Epithelial cell of esophagus (primary cell): Measurements from ENCODE around the gene HNRNPM.

Experiments used
- DNase-seq: peaks from one replicate; pipeline ENCODE4 v3.0.0; 2010; ENCODE audit warnings: low read depth
- H3K4me3 ChIP-seq: 2 replicates; pipeline ENCODE4 v1.5.1; 2011; ENCODE audit warnings: mild to moderate bottlenecking, low read length, control low read depth
- TF ChIP-seq, protein P1 (sequence below): IDR thresholded peaks from 2 replicates; pipeline ENCODE4 v1.5.1; 2011; ENCODE audit warnings: low read depth, mild to moderate bottlenecking, low read length, control low read depth, inconsistent platforms; ENCODE audit not compliant: insufficient read depth; ENCODE audit errors: missing control alignments

The HNRNPM gene

DNA sequence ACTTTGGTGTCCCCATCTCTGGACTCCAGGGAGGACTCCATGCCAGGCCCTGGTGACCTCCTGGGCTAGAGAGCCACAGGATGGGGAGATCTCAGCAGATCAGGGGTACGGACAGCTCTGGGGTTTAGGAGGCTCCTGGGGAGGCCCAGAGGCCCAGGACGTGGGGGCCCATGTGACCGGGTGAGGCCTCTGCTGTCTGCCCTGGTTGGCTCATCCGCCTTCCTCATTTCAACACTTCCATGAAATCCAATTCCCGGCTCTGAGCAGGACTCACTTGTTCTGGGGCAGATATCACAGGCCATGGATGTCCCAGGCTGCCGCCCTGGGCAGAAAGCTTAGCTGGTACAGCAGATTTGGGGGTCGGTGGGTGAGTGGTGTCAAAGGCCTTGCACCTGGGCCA, 58.7 kb downstream of the HNRNPM start:
- TF ChIP-seq, protein P1, sequence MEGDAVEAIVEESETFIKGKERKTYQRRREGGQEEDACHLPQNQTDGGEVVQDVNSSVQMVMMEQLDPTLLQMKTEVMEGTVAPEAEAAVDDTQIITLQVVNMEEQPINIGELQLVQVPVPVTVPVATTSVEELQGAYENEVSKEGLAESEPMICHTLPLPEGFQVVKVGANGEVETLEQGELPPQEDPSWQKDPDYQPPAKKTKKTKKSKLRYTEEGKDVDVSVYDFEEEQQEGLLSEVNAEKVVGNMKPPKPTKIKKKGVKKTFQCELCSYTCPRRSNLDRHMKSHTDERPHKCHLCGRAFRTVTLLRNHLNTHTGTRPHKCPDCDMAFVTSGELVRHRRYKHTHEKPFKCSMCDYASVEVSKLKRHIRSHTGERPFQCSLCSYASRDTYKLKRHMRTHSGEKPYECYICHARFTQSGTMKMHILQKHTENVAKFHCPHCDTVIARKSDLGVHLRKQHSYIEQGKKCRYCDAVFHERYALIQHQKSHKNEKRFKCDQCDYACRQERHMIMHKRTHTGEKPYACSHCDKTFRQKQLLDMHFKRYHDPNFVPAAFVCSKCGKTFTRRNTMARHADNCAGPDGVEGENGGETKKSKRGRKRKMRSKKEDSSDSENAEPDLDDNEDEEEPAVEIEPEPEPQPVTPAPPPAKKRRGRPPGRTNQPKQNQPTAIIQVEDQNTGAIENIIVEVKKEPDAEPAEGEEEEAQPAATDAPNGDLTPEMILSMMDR, result no peak
- DNase-seq, result no peak
- no peak overlapping the region for H3K4me3 ChIP-seq

DNA sequence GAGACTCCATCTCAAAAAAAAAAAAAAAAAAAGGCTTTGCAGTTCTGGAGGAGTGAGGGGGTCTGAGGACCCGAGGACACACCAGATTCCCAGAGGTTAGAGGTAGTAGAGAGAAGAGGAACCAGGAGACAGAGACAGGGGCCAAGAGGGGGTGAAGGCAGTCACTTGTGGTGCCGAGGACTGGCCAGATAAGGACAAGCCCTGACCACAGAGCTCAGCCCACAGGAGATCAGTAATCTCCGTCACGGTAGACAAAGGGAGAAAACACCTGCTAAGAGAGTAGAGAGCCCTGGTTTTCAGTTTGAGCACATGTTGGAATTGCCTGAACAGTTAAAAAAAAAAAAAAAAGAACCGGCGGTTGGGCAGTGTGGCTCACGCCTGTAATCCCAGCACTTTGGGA, 59.4 kb downstream of the HNRNPM start:
- TF ChIP-seq, protein P1, result no peak
- H3K4me3 ChIP-seq, result no peak overlapping the region
- DNase-seq, result no peak

DNA sequence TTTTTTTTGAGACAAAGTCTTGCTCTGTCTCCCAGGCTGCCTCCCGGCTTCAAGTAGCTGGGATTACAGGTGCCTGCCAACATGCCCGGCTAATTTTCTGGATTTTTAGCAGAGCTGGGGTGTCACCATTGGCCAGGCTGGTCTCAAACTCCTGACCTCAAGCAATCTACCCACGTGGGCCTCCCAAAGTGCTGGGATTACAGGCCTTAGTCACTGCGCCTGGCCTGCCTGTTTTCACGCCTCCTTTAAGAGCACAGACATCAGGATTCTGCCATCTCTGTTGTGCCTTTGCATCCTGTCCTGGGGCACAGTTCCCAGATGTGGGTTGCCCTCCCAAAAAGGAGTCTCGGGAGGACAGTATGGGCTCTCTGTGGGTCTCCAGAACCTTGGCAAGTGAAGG, 60.1 kb downstream of the HNRNPM start:
- TF ChIP-seq, protein P1, result no peak

DNA sequence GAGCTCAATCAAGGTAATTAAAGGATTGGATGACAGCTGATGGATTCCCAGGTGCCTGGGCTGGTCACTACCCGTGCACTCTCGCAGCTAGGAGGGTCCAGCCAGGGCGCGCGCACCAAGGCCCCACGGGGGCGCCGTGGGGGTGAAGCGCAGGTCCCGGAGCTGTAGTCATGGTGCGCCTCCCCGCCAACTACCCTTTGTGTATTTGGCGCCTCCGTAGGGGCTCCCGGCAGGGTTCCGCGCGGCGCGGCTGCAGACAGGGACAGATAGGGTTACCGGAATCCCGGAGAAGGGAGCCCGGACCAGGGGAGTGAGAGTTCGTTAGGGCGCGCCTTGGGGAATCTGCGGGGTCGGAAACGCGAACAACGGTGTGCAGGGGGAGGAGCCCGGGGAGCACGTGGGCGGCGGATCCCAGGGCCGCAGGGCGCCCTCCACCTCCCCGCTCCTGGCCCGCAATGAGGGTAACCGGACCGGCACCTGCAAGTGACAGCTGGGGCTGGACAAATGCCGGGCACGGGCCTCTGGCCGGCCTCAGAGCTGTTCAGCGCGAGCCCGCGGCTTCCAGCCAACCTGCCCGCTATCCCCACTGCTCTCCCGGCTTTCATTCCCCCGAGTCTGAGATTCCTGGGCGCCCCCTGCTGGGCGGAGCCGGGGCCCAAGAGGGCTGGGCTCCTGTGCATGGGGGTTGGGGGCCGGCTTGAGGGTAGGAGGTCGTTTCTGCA, 61.1 kb downstream of the HNRNPM start:
- peak; percentile 63 for DNase-seq

More for the DNA sequence above, 60.1 kb downstream of the HNRNPM start:
- H3K4me3 ChIP-seq, result no peak overlapping the region
- no peak for DNase-seq

DNA sequence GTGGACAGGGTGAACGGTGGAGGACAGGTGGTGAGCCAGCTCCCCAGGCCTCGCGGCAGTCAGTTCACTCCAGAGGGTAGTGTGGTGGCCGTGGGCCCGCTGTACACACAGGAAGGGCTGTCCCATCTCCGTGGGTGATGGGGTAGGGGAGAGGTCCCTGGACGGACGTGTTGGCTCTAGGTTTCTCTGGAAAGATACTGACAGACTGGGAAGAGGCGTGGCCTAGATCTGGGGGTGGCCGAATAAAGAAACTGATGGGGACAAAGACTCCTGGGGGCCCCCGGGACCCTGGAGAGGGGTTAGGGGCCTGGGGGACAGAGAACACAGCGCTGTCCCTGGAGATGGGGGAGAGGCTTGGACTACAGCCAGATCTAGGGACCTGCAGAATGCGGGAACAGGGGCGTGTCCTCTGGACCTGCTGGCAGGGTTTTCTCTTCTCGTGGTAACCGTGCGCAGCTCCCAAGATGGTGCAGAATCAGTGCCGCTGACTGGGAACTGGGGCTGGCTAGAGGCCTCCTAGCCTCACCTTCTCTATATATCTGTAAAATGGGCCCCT, 61.7 kb downstream of the HNRNPM start:
- TF ChIP-seq, protein P1, result no peak
- DNase-seq, result no peak
- H3K4me3 ChIP-seq, result peak overlapping the region; percentile 48

More for the DNA sequence above, 61.1 kb downstream of the HNRNPM start:
- TF ChIP-seq, protein P1, result peak; percentile 81
- H3K4me3 ChIP-seq, result peak overlapping the region; percentile 48

DNA sequence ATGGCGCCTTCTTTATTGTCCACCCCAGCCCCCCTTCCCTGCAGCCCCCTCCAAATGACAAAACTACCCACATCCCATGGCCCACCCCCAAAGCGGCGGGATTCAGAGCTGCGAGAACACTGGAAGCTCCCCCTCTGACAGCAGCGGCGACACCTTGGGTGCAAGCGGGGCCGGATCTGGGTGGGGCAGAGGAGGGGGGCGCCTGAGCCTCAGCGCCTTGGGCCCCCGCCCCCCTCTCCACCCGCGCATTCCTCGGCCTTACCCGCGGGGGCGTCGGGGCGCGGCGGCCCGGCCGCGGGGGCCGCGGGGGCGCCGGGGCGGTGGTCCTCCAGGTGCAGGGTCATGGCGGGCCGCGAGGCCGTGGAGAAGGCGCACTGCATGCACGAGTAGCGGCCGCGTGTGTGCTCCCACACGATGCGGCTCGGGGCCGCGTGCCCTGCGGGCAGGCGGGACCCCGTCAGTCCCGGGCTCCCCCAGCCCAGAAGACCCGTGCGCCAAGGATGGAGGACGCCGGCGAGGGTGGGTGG, 65.9 kb downstream of the HNRNPM start:
- TF ChIP-seq, protein P1, result no peak
- no peak overlapping the region for H3K4me3 ChIP-seq
- no peak for DNase-seq
